PC-9 (cell line): ENCODE measurements around the gene CALM1.

ENCODE experiments used
- EZH2 ChIP-seq: fragments of 200-600 bp; sonication (generic); IDR thresholded peaks from 2 replicates; pipeline ENCODE4 v1.8.0; 2017; ENCODE audit warnings: antibody characterized with exemption, low read depth
- TF ChIP-seq, protein P1 (sequence below): fragments of 200-600 bp; sonication (generic); conservative IDR thresholded peaks from 2 replicates; pipeline ENCODE4 v1.6.1; 2017; ENCODE audit warnings: mixed run types, antibody characterized with exemption, mild to moderate bottlenecking, moderate library complexity

DNA sequence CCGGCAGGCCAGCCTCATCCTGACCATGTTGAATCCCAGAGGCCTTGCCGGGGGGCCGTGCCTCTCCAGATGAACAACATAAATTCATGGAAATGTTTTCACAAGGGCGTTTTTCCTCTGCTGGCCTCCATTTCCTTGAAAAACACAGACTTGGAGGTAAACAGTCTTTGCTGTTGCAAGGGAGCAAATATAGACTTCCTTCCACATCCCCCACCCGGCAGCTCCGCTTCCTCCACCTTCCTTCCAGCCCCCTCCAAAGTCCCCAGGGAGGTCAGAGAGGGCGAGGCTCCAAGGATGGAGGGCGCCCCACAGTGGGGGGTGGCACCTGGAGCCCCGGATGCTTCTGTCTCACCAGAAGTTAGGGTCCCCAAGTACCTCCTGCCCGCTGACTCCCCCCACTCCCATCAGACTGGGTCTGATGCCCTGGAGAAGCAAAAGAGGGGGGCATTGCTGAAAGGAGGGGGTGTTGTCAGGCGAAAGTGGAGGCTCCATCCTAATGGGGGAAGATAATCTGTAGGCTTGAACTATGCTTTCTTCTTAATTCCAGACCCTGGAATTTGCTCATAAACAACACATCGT lies 31.1 kb downstream of the CALM1 start:
- TF ChIP-seq, protein P1, sequence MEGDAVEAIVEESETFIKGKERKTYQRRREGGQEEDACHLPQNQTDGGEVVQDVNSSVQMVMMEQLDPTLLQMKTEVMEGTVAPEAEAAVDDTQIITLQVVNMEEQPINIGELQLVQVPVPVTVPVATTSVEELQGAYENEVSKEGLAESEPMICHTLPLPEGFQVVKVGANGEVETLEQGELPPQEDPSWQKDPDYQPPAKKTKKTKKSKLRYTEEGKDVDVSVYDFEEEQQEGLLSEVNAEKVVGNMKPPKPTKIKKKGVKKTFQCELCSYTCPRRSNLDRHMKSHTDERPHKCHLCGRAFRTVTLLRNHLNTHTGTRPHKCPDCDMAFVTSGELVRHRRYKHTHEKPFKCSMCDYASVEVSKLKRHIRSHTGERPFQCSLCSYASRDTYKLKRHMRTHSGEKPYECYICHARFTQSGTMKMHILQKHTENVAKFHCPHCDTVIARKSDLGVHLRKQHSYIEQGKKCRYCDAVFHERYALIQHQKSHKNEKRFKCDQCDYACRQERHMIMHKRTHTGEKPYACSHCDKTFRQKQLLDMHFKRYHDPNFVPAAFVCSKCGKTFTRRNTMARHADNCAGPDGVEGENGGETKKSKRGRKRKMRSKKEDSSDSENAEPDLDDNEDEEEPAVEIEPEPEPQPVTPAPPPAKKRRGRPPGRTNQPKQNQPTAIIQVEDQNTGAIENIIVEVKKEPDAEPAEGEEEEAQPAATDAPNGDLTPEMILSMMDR, result no peak
- no peak for TF ChIP-seq EZH2
